Cardiac atrium fibroblast (primary cell): ENCODE results near the gene CADM3. TPM values are rescaled to one million over a fixed set of nuclear protein-coding genes. Genes with fewer than 3 reads are reported as not detected.

Source experiments
- total RNA-seq: library from RNA; depleted of rRNA; stranded (reverse); fragments of >200 nt; gene quantifications from 2 replicates; pipeline ENCODE4 v1.2.3, GENCODE V29; 2015

Gene CADM3
- 22.6 and 52.0 TPM in 2 replicates for total RNA-seq

DNA sequence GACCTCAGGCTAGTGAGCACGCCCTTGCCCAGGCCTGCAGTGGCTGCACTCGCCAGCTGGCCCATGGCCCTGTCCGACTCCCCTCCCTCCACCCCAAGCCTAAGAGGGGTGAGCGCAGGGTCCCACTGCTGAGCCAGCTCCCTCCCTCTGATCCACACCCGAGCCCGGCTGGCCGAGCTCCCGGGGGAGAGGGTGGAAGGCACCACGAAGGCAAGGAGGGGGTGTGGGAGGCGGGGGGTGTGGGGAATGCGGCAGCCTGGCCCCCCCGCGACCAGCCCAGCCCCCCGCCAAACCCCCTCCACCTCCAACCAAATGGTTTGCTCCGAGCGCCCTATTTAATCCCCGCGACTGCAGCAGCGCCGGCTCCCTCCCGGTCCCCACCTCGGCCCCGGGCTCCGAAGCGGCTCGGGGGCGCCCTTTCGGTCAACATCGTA, at the start of gene CADM3:
Gene CADM3 (plus strand): TSS at position 362 of the 434 bp plus-strand sequence. CDS start 151 bp downstream, outside the sequence.

GRCh38 chr1:159204161-159205141, 33.0 kb downstream of the CADM3 start, which contains the start of gene ACKR1:
TSS of gene ACKR1 (plus strand) at chr1:159204875. CDS start at chr1:159204960, 85 bp downstream.

Other genes starting within 250 kb of the CADM3 start
- not detected in 2 replicates for gene PYHIN1, start 240.1 kb upstream of the CADM3 start, total RNA-seq
- gene IFI16, start 161.7 kb upstream of the CADM3 start, total RNA-seq: 72.8 and 101 TPM in 2 replicates
- not detected in 2 replicates for gene AIM2, start 94.8 kb upstream of the CADM3 start, total RNA-seq
- gene ACKR1, start 33.3 kb downstream of the CADM3 start, total RNA-seq: 0.54 and 2.4 TPM in 2 replicates
- gene FCER1A, start 130.7 kb downstream of the CADM3 start, total RNA-seq: not detected in 2 replicates